ENCODE data around the gene TMEM88.

The TMEM88 gene

GRCh38 chr17:7818746-7819645 is 35.9 kb upstream of the TMEM88 start:
- H3K4me3 ChIP-seq (ENCODE audit: low read length), result no peak overlapping the region

GRCh38 chr17:7820231-7820630 is 34.6 kb upstream of the TMEM88 start:
- no peak overlapping the region for H3K9ac ChIP-seq (ENCODE audit: low read length)

More at GRCh38 chr17:7818746-7819645, 35.9 kb upstream of the TMEM88 start:
- Histone ChIP-seq H3K27me3 (replicated peaks; ENCODE audit: insufficient read depth, low read length) (peaks cover 96% of the 10 kb centered on the region), H2AFZ (ENCODE audit: low read length) (no peak overlapping the region), H3K79me2 (ENCODE audit: low read length) (no peaks in the 10 kb centered on the region), H3K27ac (ENCODE audit: low read length) (no peak overlapping the region), H3F3A (ENCODE audit: insufficient read depth, low read length) (no peaks in the 10 kb centered on the region), H3K4me2 (ENCODE audit: low read depth, low read length) (no peak overlapping the region), H3K4me1 (ENCODE audit: low read length) (no peaks in the 10 kb centered on the region), H3K36me3 (replicated peaks; ENCODE audit: insufficient read depth, low read length) (no peaks in the 10 kb centered on the region), H4K20me1 (ENCODE audit: insufficient read depth, low read length) (no peaks in the 10 kb centered on the region), H3K9me2 (replicated peaks; ENCODE audit: insufficient read depth, low read length) (no peaks in the 10 kb centered on the region), H3K9me3 (replicated peaks; ENCODE audit: insufficient read depth, low read length) (no peaks in the 10 kb centered on the region), H3K9ac (ENCODE audit: low read length) (no peak overlapping the region)
- TF ChIP-seq EZH2phosphoT487 (IDR thresholded peaks at IDR 0.05; ENCODE audit: low read length), result no peak
- TF ChIP-seq CTCF (IDR thresholded peaks at IDR 0.05; ENCODE audit: low read length), result no peak
- no peak for TF ChIP-seq EZH2 (optimal IDR thresholded peaks at IDR 0.05; ENCODE audit: low read depth, low read length)
- DNase-seq, result no peak

GRCh38 chr17:7822126-7822525 is 32.7 kb upstream of the TMEM88 start:
- Histone ChIP-seq H3K4me3 (ENCODE audit: low read length) (no peak overlapping the region), H3K27me3 (replicated peaks; ENCODE audit: insufficient read depth, low read length) (peaks cover 96% of the 10 kb centered on the region), H3K9me2 (replicated peaks; ENCODE audit: insufficient read depth, low read length) (no peaks in the 10 kb centered on the region), H3K4me1 (ENCODE audit: low read length) (no peaks in the 10 kb centered on the region), H3K79me2 (ENCODE audit: low read length) (no peaks in the 10 kb centered on the region), H3F3A (ENCODE audit: insufficient read depth, low read length) (no peaks in the 10 kb centered on the region), H4K20me1 (ENCODE audit: insufficient read depth, low read length) (no peaks in the 10 kb centered on the region), H3K4me2 (ENCODE audit: low read depth, low read length) (no peak overlapping the region), H2AFZ (ENCODE audit: low read length) (no peak overlapping the region), H3K36me3 (replicated peaks; ENCODE audit: insufficient read depth, low read length) (no peaks in the 10 kb centered on the region), H3K9ac (ENCODE audit: low read length) (no peak overlapping the region), H3K9me3 (replicated peaks; ENCODE audit: insufficient read depth, low read length) (no peaks in the 10 kb centered on the region), H3K27ac (ENCODE audit: low read length) (no peak overlapping the region)
- DNase-seq, result no peak
- no peak for TF ChIP-seq EZH2 (optimal IDR thresholded peaks at IDR 0.05; ENCODE audit: low read depth, low read length)
- no peak for TF ChIP-seq CTCF (IDR thresholded peaks at IDR 0.05; ENCODE audit: low read length)
- no peak for TF ChIP-seq EZH2phosphoT487 (IDR thresholded peaks at IDR 0.05; ENCODE audit: low read length)

More at GRCh38 chr17:7820231-7820630, 34.6 kb upstream of the TMEM88 start:
- no peaks in the 10 kb centered on the region for H3K79me2 ChIP-seq (ENCODE audit: low read length)
- no peak overlapping the region for H3K4me3 ChIP-seq (ENCODE audit: low read length)
- no peak overlapping the region for H3K27ac ChIP-seq (ENCODE audit: low read length)
- H3K9me3 ChIP-seq (replicated peaks; ENCODE audit: insufficient read depth, low read length), result no peaks in the 10 kb centered on the region
- no peaks in the 10 kb centered on the region for H3K4me1 ChIP-seq (ENCODE audit: low read length)
- DNase-seq, result no peak
- H3K27me3 ChIP-seq (replicated peaks; ENCODE audit: insufficient read depth, low read length), result peaks cover 96% of the 10 kb centered on the region
- no peaks in the 10 kb centered on the region for H4K20me1 ChIP-seq (ENCODE audit: insufficient read depth, low read length)
- no peak for TF ChIP-seq EZH2phosphoT487 (IDR thresholded peaks at IDR 0.05; ENCODE audit: low read length)
- no peak for TF ChIP-seq EZH2 (optimal IDR thresholded peaks at IDR 0.05; ENCODE audit: low read depth, low read length)
- no peak for TF ChIP-seq CTCF (IDR thresholded peaks at IDR 0.05; ENCODE audit: low read length)
- no peaks in the 10 kb centered on the region for H3F3A ChIP-seq (ENCODE audit: insufficient read depth, low read length)
- no peaks in the 10 kb centered on the region for H3K9me2 ChIP-seq (replicated peaks; ENCODE audit: insufficient read depth, low read length)
- H2AFZ ChIP-seq (ENCODE audit: low read length), result no peak overlapping the region
- H3K36me3 ChIP-seq (replicated peaks; ENCODE audit: insufficient read depth, low read length), result no peaks in the 10 kb centered on the region
- no peak overlapping the region for H3K4me2 ChIP-seq (ENCODE audit: low read depth, low read length)
